ENCODE measurements around the gene TNFRSF1A.
A peak's percentile ranks its signal among the peaks of the same experiment; 100 is the strongest.
"Not testable (repeated sequence)": the region's sequence is repeated elsewhere in the genome, so short reads cannot be mapped to it uniquely, and the experiment has no call there.

The TNFRSF1A gene

DNA sequence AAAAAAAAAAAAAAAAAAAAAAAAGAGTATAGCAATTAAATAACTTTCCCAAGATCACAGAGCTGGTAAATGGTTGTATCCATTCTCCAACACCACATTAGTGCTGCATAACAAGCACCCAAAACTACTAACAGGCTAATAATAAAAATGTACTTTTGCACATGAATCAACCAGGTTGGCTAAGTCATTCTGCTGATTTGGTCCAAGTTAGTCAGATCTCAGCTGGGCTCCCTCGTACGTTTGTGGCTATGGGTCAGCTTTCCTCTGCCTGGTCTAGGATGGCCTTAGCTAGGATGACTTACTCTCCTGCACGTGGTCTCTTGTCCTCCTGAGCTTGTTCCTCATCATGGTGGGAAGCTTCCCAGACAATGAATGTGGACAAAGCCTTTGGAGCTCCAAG, 39.3 kb downstream of the TNFRSF1A start:
- DNase-seq, result no peak

DNA sequence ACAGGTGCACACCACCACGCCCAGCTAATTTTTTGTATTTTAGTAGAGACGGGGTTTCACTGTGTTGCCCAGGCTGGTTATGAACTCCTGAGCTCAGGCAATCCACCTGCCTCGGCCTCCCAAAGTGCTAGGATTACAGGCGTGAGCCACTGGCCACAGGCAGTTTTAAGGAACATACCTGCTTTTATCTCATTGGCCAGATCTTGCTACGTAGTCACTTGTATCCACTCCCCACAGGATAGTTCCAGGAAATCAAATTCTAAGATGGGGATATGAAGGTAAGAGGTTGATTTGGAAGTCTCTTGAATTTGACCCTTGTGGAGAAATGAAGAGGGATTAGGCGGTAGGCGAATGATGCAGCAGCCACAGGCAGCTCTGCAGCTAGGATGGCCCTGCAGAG, 40.2 kb downstream of the TNFRSF1A start:
- DNase-seq, result no peak

- no peak for DNase-seq
These were observed 44.7 kb downstream of the TNFRSF1A start for GRCh38 chr12:6297170-6297569.

GRCh38 chr12:6295094-6295811, 46.6 kb downstream of the TNFRSF1A start:
- no peak for DNase-seq

- DNase-seq, result no peak
These were observed 47.5 kb downstream of the TNFRSF1A start for GRCh38 chr12:6294156-6295093.

- no peak for DNase-seq
These were observed 49.3 kb downstream of the TNFRSF1A start for GRCh38 chr12:6292606-6293005.

DNA sequence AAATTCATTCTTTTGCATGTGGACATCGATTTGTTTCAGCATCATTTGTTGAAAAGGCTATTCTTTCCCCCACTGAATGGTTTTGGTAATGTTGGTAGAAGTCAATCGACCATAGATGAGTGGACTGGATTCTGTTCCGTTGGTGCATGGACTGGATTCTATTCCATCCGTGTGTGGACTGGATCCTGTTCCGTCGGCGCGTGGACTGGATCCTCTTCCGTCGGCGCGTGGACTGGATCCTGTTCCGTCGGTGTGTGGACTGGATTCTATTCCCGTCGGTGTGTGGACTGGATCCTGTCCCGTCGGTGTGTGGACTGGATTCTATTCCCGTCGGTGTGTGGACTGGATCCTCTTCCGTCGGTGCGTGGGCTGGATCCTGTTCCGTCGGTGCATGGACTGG, 52.0 kb downstream of the TNFRSF1A start:
- DNase-seq, result not testable (repeated sequence)

GRCh38 chr12:6289081-6289480, 52.8 kb downstream of the TNFRSF1A start:
- DNase-seq, result not testable (repeated sequence)

DNA sequence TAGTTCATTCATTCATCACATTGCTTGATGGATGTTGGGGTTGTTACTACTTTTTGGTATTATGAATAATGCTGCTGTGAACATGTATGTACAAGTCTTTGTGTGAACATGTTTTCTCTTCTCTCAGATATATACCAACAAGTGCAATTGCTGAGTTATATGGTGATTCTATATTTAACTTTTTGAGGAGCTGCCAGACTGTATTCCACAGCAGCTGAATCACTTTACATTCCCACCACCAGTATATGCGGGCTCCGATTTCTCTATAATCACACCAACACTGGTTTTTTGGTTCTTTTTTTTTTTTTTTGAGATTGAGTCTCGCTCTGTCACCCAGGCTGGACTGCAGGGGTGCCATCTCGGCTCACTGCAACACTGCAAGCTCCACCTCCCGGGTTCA, 53.6 kb downstream of the TNFRSF1A start:
- no peak for DNase-seq

- DNase-seq, result no peak
These were observed 56.2 kb downstream of the TNFRSF1A start for GRCh38 chr12:6285532-6286306.

DNA sequence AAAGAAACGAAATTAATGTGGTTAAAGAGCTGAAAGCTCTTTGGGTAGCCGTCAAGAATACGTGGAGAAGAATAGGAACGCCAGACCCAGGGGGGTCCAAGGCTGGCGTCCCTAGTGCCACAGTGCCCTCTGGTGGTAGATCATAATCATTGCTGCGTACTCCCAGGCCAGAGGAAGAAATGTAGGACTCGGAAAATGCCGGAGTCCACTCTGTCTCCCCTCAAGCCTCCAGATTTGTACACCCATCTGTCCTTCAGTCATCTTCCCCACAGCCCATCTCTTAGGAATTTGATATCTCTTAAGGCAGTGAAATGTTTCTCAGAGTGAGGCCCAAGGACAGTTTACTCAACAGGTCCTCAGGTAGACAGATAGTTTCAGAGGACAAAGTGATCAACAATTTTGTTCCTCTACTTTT, 56.8 kb downstream of the TNFRSF1A start:
- DNase-seq, result peak in 10 of 14 donors; percentile 3 to 66 (median 35)

DNA sequence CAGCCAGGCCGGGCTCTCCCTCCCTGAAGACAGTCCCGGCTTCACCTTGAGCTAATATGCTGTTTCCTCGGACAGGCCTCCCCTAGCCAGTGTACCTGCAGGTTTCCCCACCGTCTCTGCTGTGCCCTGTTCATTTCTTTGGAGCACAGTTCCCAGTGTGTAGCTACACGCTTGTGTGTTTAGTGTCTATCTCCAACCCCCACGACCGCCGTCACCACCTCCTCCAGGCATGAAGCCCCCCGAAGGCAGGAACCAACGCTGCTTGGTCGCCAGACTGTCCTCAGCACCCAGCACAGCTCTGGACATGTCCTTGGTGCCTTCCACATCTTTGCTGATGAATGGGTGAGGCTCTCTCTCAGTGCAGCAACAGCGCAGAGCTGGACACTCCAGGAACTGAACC, 57.6 kb downstream of the TNFRSF1A start:
- DNase-seq, result no peak

GRCh38 chr12:6282453-6282840, 59.4 kb downstream of the TNFRSF1A start:
- no peak for DNase-seq

DNA sequence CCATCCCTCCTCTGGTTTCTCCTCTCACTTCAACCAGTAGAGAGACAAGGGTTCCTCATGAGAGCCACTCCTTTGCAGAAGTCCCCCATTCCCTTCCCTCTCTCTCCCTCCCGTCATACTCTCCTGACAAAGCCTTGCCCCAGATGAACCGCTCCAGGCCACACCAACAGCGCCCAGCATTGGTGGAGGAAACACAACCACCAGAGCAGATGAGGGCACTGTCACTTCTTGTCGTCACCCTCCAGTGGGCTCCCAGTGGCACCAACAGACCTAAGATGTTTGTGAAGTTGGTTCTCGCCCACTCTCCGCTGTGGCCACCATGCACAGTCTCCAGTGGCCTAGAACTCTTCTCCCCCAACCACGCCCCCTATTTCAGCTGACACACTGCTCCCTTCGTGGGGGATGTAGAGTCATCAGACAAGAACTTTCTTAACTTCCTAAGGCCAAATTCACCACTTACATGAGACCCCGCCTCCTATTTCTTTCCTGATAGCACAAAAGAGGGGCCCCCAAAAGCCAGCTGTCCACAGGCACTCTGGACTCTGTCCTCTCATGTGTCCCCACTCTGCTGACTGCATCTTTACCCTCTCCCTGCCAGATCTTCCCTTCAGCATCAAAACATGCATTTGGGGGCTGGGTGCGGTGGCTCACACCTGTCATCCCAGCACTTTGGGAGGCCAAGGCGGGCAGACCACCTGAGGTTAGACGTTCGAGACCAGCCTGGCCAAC, 60.6 kb downstream of the TNFRSF1A start:
- DNase-seq, result no peak

DNA sequence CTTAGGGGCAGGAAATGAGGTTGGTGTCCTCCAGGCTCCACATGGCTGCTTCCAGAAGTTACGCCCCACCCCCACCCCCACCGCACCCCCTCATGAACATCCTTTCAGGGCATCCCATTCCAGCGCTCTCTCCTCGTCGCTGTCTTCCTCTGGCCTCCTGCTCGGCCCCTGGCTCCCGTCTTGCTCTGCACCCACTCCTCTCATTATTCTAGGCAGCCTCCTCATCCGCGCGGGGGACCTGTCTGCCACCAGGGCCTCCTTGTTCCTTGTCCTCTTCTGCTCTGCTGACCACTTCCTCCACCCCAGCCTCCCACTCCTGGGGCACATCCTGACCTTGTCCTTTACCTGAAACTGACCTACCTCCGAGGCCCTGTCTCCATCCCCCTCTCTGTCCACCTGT, 61.2 kb downstream of the TNFRSF1A start:
- no peak for DNase-seq

- no peak for DNase-seq
These were observed 61.8 kb downstream of the TNFRSF1A start for GRCh38 chr12:6280053-6280469.

- DNase-seq, result no peak
These were observed 62.2 kb downstream of the TNFRSF1A start for GRCh38 chr12:6279631-6280030.

DNA sequence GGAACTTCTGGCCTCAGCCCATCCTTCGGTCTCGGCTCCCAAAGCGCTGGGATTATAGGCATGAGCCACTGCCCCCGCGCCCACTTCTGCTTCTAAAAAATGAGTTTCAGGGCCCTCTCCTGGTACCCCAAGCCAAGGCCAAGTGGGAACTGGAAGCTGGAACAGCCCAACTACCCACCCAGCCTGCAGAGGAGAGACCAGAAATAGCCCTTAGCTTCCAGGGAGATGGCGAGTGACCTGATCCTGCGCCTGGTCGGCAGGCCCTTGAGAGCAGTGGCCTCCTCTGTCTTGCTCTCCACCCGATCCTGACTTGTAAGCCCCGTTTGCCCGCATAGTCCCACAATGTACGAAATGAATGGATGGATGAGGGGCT, 62.6 kb downstream of the TNFRSF1A start:
- DNase-seq, result no peak
